Calu3 (cell line): ENCODE results near the gene ATG2A. TPM values are rescaled to one million over a fixed set of nuclear protein-coding genes. Genes with fewer than 3 reads are reported as not detected.

Experiments
- BruUV-seq: library from RNA; stranded (reverse); fragments of 400-500 nt; replicated peaks from 2 replicates; lab custom pipeline; 2021; lab: Mats Ljungman, UMichigan
- CTCF ChIA-PET: fragments of 300-600 bp; sonication (Branson Sonifier 250); formaldehyde crosslinking; loops from one replicate; lab custom pipeline; 2022; ENCODE audit warnings: antibody characterized with exemption; lab: Charles Lee
- DNase-seq: peaks from one replicate; pipeline ENCODE4 v3.0.0; 2022
- H3K27ac Mint-ChIP-seq: one replicate; pipeline ENCODE4 v1.8.0; 2022; ENCODE audit warnings: mixed read lengths; ENCODE audit not compliant: unreplicated experiment
- H3K27me3 Mint-ChIP-seq: one replicate; pipeline ENCODE4 v1.8.0; 2022; ENCODE audit warnings: mixed read lengths; ENCODE audit not compliant: unreplicated experiment
- H3K36me3 Mint-ChIP-seq: one replicate; pipeline ENCODE4 v1.8.0; 2022; ENCODE audit warnings: mild to moderate bottlenecking, moderate library complexity, mixed read lengths; ENCODE audit not compliant: insufficient read depth, unreplicated experiment
- H3K4me1 Mint-ChIP-seq: one replicate; pipeline ENCODE4 v1.8.0; 2022; ENCODE audit warnings: mild to moderate bottlenecking, low read depth, mixed read lengths; ENCODE audit not compliant: unreplicated experiment
- H3K4me3 Mint-ChIP-seq: one replicate; pipeline ENCODE4 v1.8.0; 2022; ENCODE audit warnings: mild to moderate bottlenecking, low read depth, moderate library complexity, mixed read lengths; ENCODE audit not compliant: unreplicated experiment
- H3K9me3 Mint-ChIP-seq: one replicate; pipeline ENCODE4 v1.8.0; 2022; ENCODE audit warnings: low read depth, mixed read lengths; ENCODE audit not compliant: unreplicated experiment
- CTCF ChIP-seq: fragments of 200-600 bp; IDR thresholded peaks from one replicate; pipeline ENCODE4 v1.8.0; 2022; ENCODE audit warnings: antibody characterized with exemption; ENCODE audit not compliant: unreplicated experiment
- intact Hi-C: fragments of 100-400 bp; cut with micrococcal nuclease; formaldehyde crosslinking; loops from one replicate; pipeline ENCODE4 v1.10.0; 2022; ENCODE audit not compliant: unreplicated experiment
- total RNA-seq: library from RNA; stranded (reverse); gene quantifications from 2 replicates; pipeline ENCODE4 v1.2.3, GENCODE V29; 2022

Gene ATG2A
- total RNA-seq, 1 experiment from 2014 or later, result 29.6 TPM

- no peak overlapping the region for H3K27ac Mint-ChIP-seq
- intact Hi-C loops, result no loop called here
- H3K4me1 Mint-ChIP-seq, result no peaks in the 10 kb centered on the region
- H3K4me3 Mint-ChIP-seq, result no peak overlapping the region
- no peak for TF ChIP-seq CTCF
- no peaks in the 10 kb centered on the region for H3K9me3 Mint-ChIP-seq
- H3K36me3 Mint-ChIP-seq, result no peaks in the 10 kb centered on the region
- H3K27me3 Mint-ChIP-seq, result peaks cover 11% of the 10 kb centered on the region
- no TSS peak for BruUV-seq
- no peak for DNase-seq
- CTCF ChIA-PET, result interaction anchor here (0.7 kb wide), 1 partner anchor 10 kb away, joined by 4 read pairs; no protein-coding TSS in a partner anchor
These were observed 37.2 kb upstream of the ATG2A start for GRCh38 chr11:64954201-64954600.

- no peak overlapping the region for H3K27ac Mint-ChIP-seq
- H3K9me3 Mint-ChIP-seq, result no peaks in the 10 kb centered on the region
- intact Hi-C loops, result no loop called here
- H3K27me3 Mint-ChIP-seq, result peaks cover 11% of the 10 kb centered on the region
- CTCF ChIA-PET, result interaction anchor here (0.6 kb wide), 3 partner anchors 18 to 168 kb away, joined by 4 read pairs; no protein-coding TSS in a partner anchor
- TF ChIP-seq CTCF, result no peak
- no peak for DNase-seq
- no peak overlapping the region for H3K4me3 Mint-ChIP-seq
- no TSS peak for BruUV-seq
- H3K36me3 Mint-ChIP-seq, result no peaks in the 10 kb centered on the region
- no peaks in the 10 kb centered on the region for H3K4me1 Mint-ChIP-seq
These were observed 34.5 kb upstream of the ATG2A start for GRCh38 chr11:64951529-64951928.

- no peak overlapping the region for H3K4me3 Mint-ChIP-seq
- H3K9me3 Mint-ChIP-seq, result no peaks in the 10 kb centered on the region
- DNase-seq, result no peak
These were observed 30.3 kb upstream of the ATG2A start for GRCh38 chr11:64947208-64947814.

GRCh38 chr11:64936539-64936938, 19.5 kb upstream of the ATG2A start:
- Mint-ChIP-seq H3K27me3 (peaks cover 38% of the 10 kb centered on the region), H3K9me3 (no peaks in the 10 kb centered on the region), H3K36me3 (no peaks in the 10 kb centered on the region), H3K4me1 (no peaks in the 10 kb centered on the region), H3K4me3 (no peak overlapping the region), H3K27ac (no peak overlapping the region)
- no peak for TF ChIP-seq CTCF
- intact Hi-C loops, result no loop called here
- no peak for DNase-seq
- CTCF ChIA-PET, result no interaction called here
- no TSS peak for BruUV-seq

More at GRCh38 chr11:64947208-64947814, 30.3 kb upstream of the ATG2A start:
- Mint-ChIP-seq H3K27me3 (peaks cover 20% of the 10 kb centered on the region), H3K4me1 (no peaks in the 10 kb centered on the region), H3K27ac (no peak overlapping the region), H3K36me3 (no peaks in the 10 kb centered on the region)
- no TSS peak for BruUV-seq
- intact Hi-C loops, result no loop called here
- no peak for TF ChIP-seq CTCF
- CTCF ChIA-PET, result interaction anchor here (0.6 to 1.0 kb wide), 2 partner anchors 78 to 99 kb away, joined by 3 to 4 read pairs; no protein-coding TSS in a partner anchor
